WTC11 (cell line): ENCODE data around the gene PRPF40A.

Experiments
- CTCF ChIP-seq: fragments of 200-600 bp; IDR thresholded peaks from 2 replicates; pipeline ENCODE4 v1.8.0; 2022; ENCODE audit warnings: antibody characterized with exemption
- NR1H2 ChIP-seq: sonication (generic); formaldehyde crosslinking; IDR thresholded peaks from 2 replicates; pipeline ENCODE4 v1.9.0; 2021; ENCODE audit warnings: mild to moderate bottlenecking, moderate library complexity, missing genetic modification reagents
- ZBTB21 ChIP-seq: sonication (generic); formaldehyde crosslinking; IDR thresholded peaks from 2 replicates; pipeline ENCODE4 v1.8.1; 2023; ENCODE audit warnings: mild to moderate bottlenecking, missing genetic modification reagents, borderline replicate concordance
- ZNF317 ChIP-seq: sonication (generic); formaldehyde crosslinking; IDR thresholded peaks from 2 replicates; pipeline ENCODE4 v1.8.1; 2023; ENCODE audit warnings: low read depth, mild to moderate bottlenecking, moderate library complexity, missing genetic modification reagents, borderline replicate concordance
- ZNF532 ChIP-seq: fragments of 250-450 bp; sonication (Bioruptor Pico); IDR thresholded peaks from 2 replicates; pipeline ENCODE4 v1.9.0; 2021; ENCODE audit warnings: mild to moderate bottlenecking, borderline replicate concordance
- TF ChIP-seq, protein P1 (sequence below): sonication (generic); formaldehyde crosslinking; IDR thresholded peaks from 2 replicates; pipeline ENCODE4 v1.8.1; 2022; ENCODE audit warnings: low read depth, missing genetic modification reagents, borderline replicate concordance

- TF ChIP-seq, protein P1, sequence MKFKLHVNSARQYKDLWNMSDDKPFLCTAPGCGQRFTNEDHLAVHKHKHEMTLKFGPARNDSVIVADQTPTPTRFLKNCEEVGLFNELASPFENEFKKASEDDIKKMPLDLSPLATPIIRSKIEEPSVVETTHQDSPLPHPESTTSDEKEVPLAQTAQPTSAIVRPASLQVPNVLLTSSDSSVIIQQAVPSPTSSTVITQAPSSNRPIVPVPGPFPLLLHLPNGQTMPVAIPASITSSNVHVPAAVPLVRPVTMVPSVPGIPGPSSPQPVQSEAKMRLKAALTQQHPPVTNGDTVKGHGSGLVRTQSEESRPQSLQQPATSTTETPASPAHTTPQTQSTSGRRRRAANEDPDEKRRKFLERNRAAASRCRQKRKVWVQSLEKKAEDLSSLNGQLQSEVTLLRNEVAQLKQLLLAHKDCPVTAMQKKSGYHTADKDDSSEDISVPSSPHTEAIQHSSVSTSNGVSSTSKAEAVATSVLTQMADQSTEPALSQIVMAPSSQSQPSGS, result no peak
- TF ChIP-seq ZBTB21, result no peak
- TF ChIP-seq ZNF532 (CRISPR knock-in tag), result no peak
- no peak for TF ChIP-seq ZNF317 (CRISPR knock-in tag)
- no peak for TF ChIP-seq NR1H2 (CRISPR knock-in tag)
- no peak for TF ChIP-seq CTCF
Observed at GRCh38 chr2:152638056-152638455, 79.2 kb downstream of the PRPF40A start.
